H9 (cell line): ENCODE results near the gene GCM1. TPM values are rescaled to one million over a fixed set of nuclear protein-coding genes. Genes with fewer than 3 reads are reported as not detected.

Experiments
- DNase-seq: peaks from one replicate; pipeline ENCODE4 v3.0.0-alpha.2; 2017
- H2AFZ ChIP-seq: one replicate; pipeline ENCODE4 v1.6.1; 2013; ENCODE audit warnings: mild to moderate bottlenecking, low read length, control low read depth, moderate library complexity
- H2AK5ac ChIP-seq: 2 replicates; pipeline ENCODE4 v1.6.1; 2013; ENCODE audit warnings: low read length, control low read depth, mixed read lengths; ENCODE audit not compliant: insufficient read length
- H2BK120ac ChIP-seq: one replicate; pipeline ENCODE4 v1.6.1; 2013; ENCODE audit warnings: low read depth, mild to moderate bottlenecking, low read length, control low read depth, inconsistent platforms; ENCODE audit not compliant: poor library complexity, severe bottlenecking
- H2BK12ac ChIP-seq: 2 replicates; pipeline ENCODE4 v1.6.1; 2013; ENCODE audit warnings: low read length, control low read depth, mixed read lengths, low read depth; ENCODE audit not compliant: insufficient read length
- H2BK15ac ChIP-seq: 2 replicates; pipeline ENCODE4 v1.6.1; 2013; ENCODE audit warnings: low read depth, low read length, control low read depth
- H2BK20ac ChIP-seq: one replicate; pipeline ENCODE4 v1.6.1; 2013; ENCODE audit warnings: low read depth, mild to moderate bottlenecking, low read length, control low read depth, inconsistent platforms; ENCODE audit not compliant: poor library complexity, severe bottlenecking
- H2BK5ac ChIP-seq: 2 replicates; pipeline ENCODE4 v1.6.1; 2013; ENCODE audit warnings: low read length, control low read depth, mixed read lengths; ENCODE audit not compliant: insufficient read length
- H3K14ac ChIP-seq: 2 replicates; pipeline ENCODE4 v1.6.1; 2013; ENCODE audit warnings: low read length, control low read depth; ENCODE audit not compliant: insufficient read depth
- H3K18ac ChIP-seq: 2 replicates; pipeline ENCODE4 v1.6.1; 2013; ENCODE audit warnings: low read depth, mild to moderate bottlenecking, mixed read lengths, low read length, control low read depth; ENCODE audit not compliant: insufficient read length
- H3K23ac ChIP-seq: 2 replicates; pipeline ENCODE4 v1.6.1; 2013; ENCODE audit warnings: low read length, control low read depth, mixed read lengths, low read depth; ENCODE audit not compliant: insufficient read length
- H3K23me2 ChIP-seq: 2 replicates; pipeline ENCODE4 v1.6.1; 2013; ENCODE audit warnings: low read depth, mild to moderate bottlenecking, mixed read lengths, low read length, control low read depth; ENCODE audit not compliant: insufficient read length, poor library complexity, severe bottlenecking
- H3K27ac ChIP-seq: 2 replicates; pipeline ENCODE4 v1.5.1; 2013; ENCODE audit warnings: low read length, control low read depth, mixed read lengths, low read depth; ENCODE audit not compliant: insufficient read length
- H3K27me3 ChIP-seq: 2 replicates; pipeline ENCODE4 v1.6.1; 2013; ENCODE audit warnings: low read length, control low read depth, inconsistent platforms; ENCODE audit not compliant: insufficient read depth
- H3K4ac ChIP-seq: 2 replicates; pipeline ENCODE4 v1.6.1; 2013; ENCODE audit warnings: low read depth, mild to moderate bottlenecking, control low read depth, inconsistent platforms, low read length, moderate library complexity
- H3K4me1 ChIP-seq: 2 replicates; pipeline ENCODE4 v1.6.1; 2013; ENCODE audit warnings: low read length, control low read depth, inconsistent platforms; ENCODE audit not compliant: insufficient read depth
- H3K4me2 ChIP-seq: 2 replicates; pipeline ENCODE4 v1.6.1; 2013; ENCODE audit warnings: low read length, control low read depth, mixed read lengths; ENCODE audit not compliant: insufficient read length, insufficient read depth
- H3K56ac ChIP-seq: 2 replicates; pipeline ENCODE4 v1.6.1; 2013; ENCODE audit warnings: low read depth, mild to moderate bottlenecking, mixed read lengths, low read length, control low read depth; ENCODE audit not compliant: insufficient read length
- H3K79me1 ChIP-seq: 2 replicates; pipeline ENCODE4 v1.6.1; 2013; ENCODE audit warnings: low read depth, mild to moderate bottlenecking, moderate library complexity, low read length, control low read depth, inconsistent platforms; ENCODE audit not compliant: insufficient read depth, poor library complexity, severe bottlenecking
- H3K79me2 ChIP-seq: 2 replicates; pipeline ENCODE4 v1.6.1; 2013; ENCODE audit warnings: low read length, control low read depth, inconsistent platforms; ENCODE audit not compliant: insufficient read depth
- H3K9ac ChIP-seq: 2 replicates; pipeline ENCODE4 v1.6.1; 2013; ENCODE audit warnings: low read length, control low read depth, mixed read lengths; ENCODE audit not compliant: insufficient read length; ENCODE audit errors: extremely low read depth
- H3K9me3 ChIP-seq: one replicate; pipeline ENCODE4 v1.6.1; 2013; ENCODE audit warnings: low read depth, low read length, inconsistent platforms; ENCODE audit not compliant: control insufficient read depth
- H3T11ph ChIP-seq: one replicate; pipeline ENCODE4 v1.6.1; 2013; ENCODE audit warnings: mild to moderate bottlenecking, low read length, control low read depth, inconsistent platforms
- H4K20me1 ChIP-seq: one replicate; pipeline ENCODE4 v1.6.1; 2013; ENCODE audit not compliant: control insufficient read depth, insufficient read length, insufficient read depth
- H4K5ac ChIP-seq: 2 replicates; pipeline ENCODE4 v1.6.1; 2013; ENCODE audit warnings: low read depth, mild to moderate bottlenecking, mixed read lengths, low read length, control low read depth; ENCODE audit not compliant: insufficient read length
- H4K8ac ChIP-seq: replicated peaks from 2 replicates; pipeline ENCODE4 v1.6.1; 2013; ENCODE audit warnings: low read length, control low read depth, mixed read lengths, low read depth; ENCODE audit not compliant: insufficient read length
- H4K91ac ChIP-seq: 2 replicates; pipeline ENCODE4 v1.6.1; 2013; ENCODE audit warnings: low read depth, mild to moderate bottlenecking, moderate library complexity, mixed read lengths, low read length, control low read depth; ENCODE audit not compliant: insufficient read length
- H3K27ac Mint-ChIP-seq, 3 experiments: 2 replicates in 2 of 3; 3 replicates in 1 of 3; pipeline ENCODE4 v1.8.0; 2020 to 2021; ENCODE audit warnings: mixed read lengths in 3 of 3, mild to moderate bottlenecking in 1 of 3, moderate library complexity in 1 of 3
- H3K27me3 Mint-ChIP-seq: 2 replicates; pipeline ENCODE4 v1.8.0; 2021; ENCODE audit warnings: low read depth, mild to moderate bottlenecking, moderate library complexity, mixed read lengths
- H3K36me3 Mint-ChIP-seq, 3 experiments: 2 replicates in 2 of 3; 3 replicates in 1 of 3; pipeline ENCODE4 v1.8.0; 2020 to 2021; ENCODE audit warnings: low read depth in 3 of 3, mixed read lengths in 3 of 3; ENCODE audit not compliant: insufficient read depth in 1 of 3
- H3K4me1 Mint-ChIP-seq, 2 experiments: 2 replicates each; pipeline ENCODE4 v1.8.0; 2020; ENCODE audit warnings: mixed read lengths in 2 of 2
- H3K4me3 Mint-ChIP-seq, 2 experiments: 2 replicates in 1 of 2; 3 replicates in 1 of 2; pipeline ENCODE4 v1.8.0; 2020 to 2021; ENCODE audit warnings: mild to moderate bottlenecking in 2 of 2, mixed read lengths in 2 of 2, moderate library complexity in 1 of 2
- H3K9me3 Mint-ChIP-seq, 2 experiments: 2 replicates in 1 of 2; 3 replicates in 1 of 2; pipeline ENCODE4 v1.8.0; 2020; ENCODE audit warnings: mild to moderate bottlenecking in 2 of 2, mixed read lengths in 2 of 2, moderate library complexity in 1 of 2
- CTCF ChIP-seq: fragments of 200-600 bp; sonication (generic); conservative IDR thresholded peaks from 3 replicates; pipeline ENCODE4 v1.8.0; 2021; ENCODE audit warnings: antibody characterized with exemption, mild to moderate bottlenecking
- WGBS: extraction: QIAGEN DNeasy Blood & Tissue Kit; methylation state at CpG from one replicate; pipeline ENCODE4 v1.1.7; 2013; ENCODE audit warnings: missing lambda C conversion rate, low lambda C conversion rate, mixed read lengths; ENCODE audit not compliant: insufficient read length; ENCODE audit errors: extremely low coverage; 5-methylcytosine and 5-hydroxymethylcytosine counted together
- total RNA-seq: library from RNA; stranded (reverse); gene quantifications from 2 replicates; pipeline ENCODE4 v1.2.1, GENCODE V29; 2021

The GCM1 gene
- total RNA-seq, 1 experiment from 2014 or later = not detected

GRCh38 chr6:53144802-53145201, 3.8 kb downstream of the GCM1 start:
- Histone ChIP-seq H3K23ac (no peak overlapping the region), H4K5ac (no peak overlapping the region), H3K14ac (no peak overlapping the region), H3T11ph (no peak overlapping the region), H3K27ac (no peak overlapping the region), H3K56ac (no peak overlapping the region), H2BK20ac (no peak overlapping the region), H3K27me3 (no peaks in the 10 kb centered on the region), H3K79me2 (no peaks in the 10 kb centered on the region), H3K4me2 (no peak overlapping the region), H3K9ac (no peak overlapping the region), H2AFZ (no peak overlapping the region), H3K4ac (no peak overlapping the region), H4K8ac (no peak overlapping the region), H3K23me2 (no peaks in the 10 kb centered on the region), H2BK5ac (no peak overlapping the region), H3K9me3 (no peaks in the 10 kb centered on the region), H3K79me1 (no peaks in the 10 kb centered on the region), H4K91ac (no peak overlapping the region), H2BK120ac (no peak overlapping the region), H4K20me1 (no peaks in the 10 kb centered on the region), H2BK15ac (no peak overlapping the region), H3K4me1 (peaks cover 4% of the 10 kb centered on the region; the same call in 1 of the 2 replicates), H2BK12ac (no peak overlapping the region), H2AK5ac (no peak overlapping the region), H3K18ac (no peak overlapping the region)
- H3K27me3 Mint-ChIP-seq = no peaks in the 10 kb centered on the region
- peak overlapping the region in 1 of 3 experiments; percentile 51; a peak in 1 of 7 replicates for H3K27ac Mint-ChIP-seq
- TF ChIP-seq CTCF = no peak
- H3K36me3 Mint-ChIP-seq = no peaks in the 10 kb centered on the region
- H3K4me1 Mint-ChIP-seq = peaks cover 9 to 12% of the 10 kb centered on the region in 2 experiments
- WGBS = no CpG with 5 or more reads among the region's 2 CpGs
- H3K9me3 Mint-ChIP-seq = no peaks in the 10 kb centered on the region
- DNase-seq = no peak
- H3K4me3 Mint-ChIP-seq = no peak overlapping the region
